ENCODE measurements around the gene ADARB2. TPM values are rescaled to one million over a fixed set of nuclear protein-coding genes. Genes with fewer than 3 reads are reported as not detected.

ADARB2 gene
- total and polyA plus RNA-seq, 8 donors: 0.41 to 0.92 (median 0.76) TPM

- no peaks in the 10 kb centered on the region for H3K36me3 ChIP-seq
- H3K4me3 ChIP-seq: no peak overlapping the region
- no peaks in the 10 kb centered on the region for H3K27me3 ChIP-seq
- TF ChIP-seq, protein P1, sequence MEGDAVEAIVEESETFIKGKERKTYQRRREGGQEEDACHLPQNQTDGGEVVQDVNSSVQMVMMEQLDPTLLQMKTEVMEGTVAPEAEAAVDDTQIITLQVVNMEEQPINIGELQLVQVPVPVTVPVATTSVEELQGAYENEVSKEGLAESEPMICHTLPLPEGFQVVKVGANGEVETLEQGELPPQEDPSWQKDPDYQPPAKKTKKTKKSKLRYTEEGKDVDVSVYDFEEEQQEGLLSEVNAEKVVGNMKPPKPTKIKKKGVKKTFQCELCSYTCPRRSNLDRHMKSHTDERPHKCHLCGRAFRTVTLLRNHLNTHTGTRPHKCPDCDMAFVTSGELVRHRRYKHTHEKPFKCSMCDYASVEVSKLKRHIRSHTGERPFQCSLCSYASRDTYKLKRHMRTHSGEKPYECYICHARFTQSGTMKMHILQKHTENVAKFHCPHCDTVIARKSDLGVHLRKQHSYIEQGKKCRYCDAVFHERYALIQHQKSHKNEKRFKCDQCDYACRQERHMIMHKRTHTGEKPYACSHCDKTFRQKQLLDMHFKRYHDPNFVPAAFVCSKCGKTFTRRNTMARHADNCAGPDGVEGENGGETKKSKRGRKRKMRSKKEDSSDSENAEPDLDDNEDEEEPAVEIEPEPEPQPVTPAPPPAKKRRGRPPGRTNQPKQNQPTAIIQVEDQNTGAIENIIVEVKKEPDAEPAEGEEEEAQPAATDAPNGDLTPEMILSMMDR (IDR thresholded peaks at IDR 0.05): no peak
- DNase-seq (no peak), ATAC-seq (no peak)
- H3K9me3 ChIP-seq: no peaks in the 10 kb centered on the region
- H3K27ac ChIP-seq: no peak overlapping the region
- intact Hi-C loops (cut with DNase I): no loop called here
- no peaks in the 10 kb centered on the region for H3K4me1 ChIP-seq
Measured at GRCh38 chr10:1489801-1490200, 247.5 kb downstream of the ADARB2 start.

DNA sequence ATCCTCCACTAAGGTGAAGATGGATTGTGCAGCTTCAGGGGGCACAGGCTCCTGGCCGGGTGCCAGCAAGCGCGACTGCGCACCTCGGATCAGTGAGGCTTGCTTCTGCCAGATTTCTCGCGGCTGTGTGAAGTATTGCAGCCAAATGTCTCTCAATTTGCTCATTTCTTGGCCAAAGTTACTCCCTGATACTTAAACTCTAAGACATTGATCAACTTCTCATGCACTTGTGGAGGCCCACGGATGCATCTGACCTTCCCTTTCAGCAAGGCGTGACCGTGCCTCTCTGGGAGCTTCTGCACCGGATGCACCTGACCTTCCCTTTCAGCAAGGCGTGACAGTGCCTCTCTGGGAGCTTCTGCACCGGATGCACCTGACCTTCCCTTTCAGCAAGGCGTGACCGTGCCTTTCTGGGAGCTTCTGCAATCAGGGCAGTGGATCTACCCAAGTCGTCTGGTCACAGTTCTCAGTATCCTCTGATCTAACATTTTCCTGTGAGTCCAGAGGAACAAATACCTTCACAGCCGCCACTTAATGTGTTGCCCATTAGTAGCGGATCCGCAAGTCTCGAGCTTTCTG lies 248.3 kb downstream of the ADARB2 start:
- Histone ChIP-seq H3K27me3 (no peaks in the 10 kb centered on the region), H3K9me3 (no peaks in the 10 kb centered on the region), H3K36me3 (no peaks in the 10 kb centered on the region), H3K4me3 (no peak overlapping the region), H3K27ac (no peak overlapping the region), H3K4me1 (no peaks in the 10 kb centered on the region)
- intact Hi-C loops (cut with DNase I): no loop called here
- ATAC-seq (no peak), DNase-seq (no peak)
- TF ChIP-seq, protein P1 (IDR thresholded peaks at IDR 0.05): no peak

DNA sequence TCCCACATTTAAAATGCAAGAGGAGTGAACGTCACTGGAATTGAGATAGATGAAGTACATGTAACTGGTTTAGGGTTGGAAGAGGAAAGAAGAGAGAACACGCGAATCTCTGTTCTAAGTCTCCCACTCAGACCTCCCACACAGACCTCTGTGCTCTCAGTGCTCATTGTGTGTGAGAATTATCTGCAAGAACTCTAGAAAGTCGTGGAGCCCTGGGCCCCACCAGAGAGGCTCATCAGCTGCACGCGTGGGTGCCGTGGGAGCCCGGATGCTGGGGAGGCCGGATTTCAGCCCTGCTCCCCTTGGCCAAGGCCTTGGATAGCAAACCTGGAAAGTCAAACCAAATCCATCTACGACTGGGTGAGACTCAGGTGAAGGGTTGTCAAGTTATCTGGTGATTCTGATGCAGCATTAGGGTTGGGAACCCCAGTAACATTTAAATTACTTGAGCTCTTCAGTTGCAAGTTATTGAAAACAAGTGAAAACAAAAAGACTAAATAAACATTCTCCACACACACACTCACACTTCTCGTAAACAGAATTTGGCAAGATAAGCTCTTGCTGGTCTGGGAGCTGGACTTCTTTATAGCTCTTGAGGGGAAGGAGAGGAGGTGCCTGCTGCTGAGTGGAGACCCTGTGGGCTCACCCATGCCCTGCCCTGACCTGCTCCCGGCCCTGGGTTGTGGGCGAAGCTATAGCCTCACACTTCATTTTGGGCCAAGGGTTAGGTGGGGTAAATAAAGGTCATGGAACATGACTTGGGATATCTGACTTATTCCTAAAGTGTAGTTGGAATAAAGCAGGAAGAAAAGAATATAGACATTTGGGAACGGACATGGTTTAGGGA lies 250.3 kb downstream of the ADARB2 start:
- no peaks in the 10 kb centered on the region for H3K4me1 ChIP-seq
- no peaks in the 10 kb centered on the region for H3K36me3 ChIP-seq
- no peak overlapping the region for H3K4me3 ChIP-seq
- ATAC-seq: no peak
- H3K27me3 ChIP-seq: no peaks in the 10 kb centered on the region
- H3K9me3 ChIP-seq: no peaks in the 10 kb centered on the region
- TF ChIP-seq, protein P1 (IDR thresholded peaks at IDR 0.05): no peak
- no peak overlapping the region for H3K27ac ChIP-seq
- intact Hi-C loops (cut with DNase I): no loop called here
- DNase-seq: peak in 2 of 4 donors; percentile 13 to 54

- no peak for ATAC-seq
- intact Hi-C loops (cut with DNase I): no loop called here
- Histone ChIP-seq H3K27me3 (no peaks in the 10 kb centered on the region), H3K4me1 (no peaks in the 10 kb centered on the region), H3K9me3 (no peaks in the 10 kb centered on the region), H3K4me3 (no peak overlapping the region), H3K36me3 (no peaks in the 10 kb centered on the region), H3K27ac (no peak overlapping the region)
- peak in 1 of 4 donors; percentile 53 for DNase-seq
- TF ChIP-seq, protein P1 (IDR thresholded peaks at IDR 0.05): no peak
Measured at GRCh38 chr10:1485357-1485756, 252.0 kb downstream of the ADARB2 start.

DNA sequence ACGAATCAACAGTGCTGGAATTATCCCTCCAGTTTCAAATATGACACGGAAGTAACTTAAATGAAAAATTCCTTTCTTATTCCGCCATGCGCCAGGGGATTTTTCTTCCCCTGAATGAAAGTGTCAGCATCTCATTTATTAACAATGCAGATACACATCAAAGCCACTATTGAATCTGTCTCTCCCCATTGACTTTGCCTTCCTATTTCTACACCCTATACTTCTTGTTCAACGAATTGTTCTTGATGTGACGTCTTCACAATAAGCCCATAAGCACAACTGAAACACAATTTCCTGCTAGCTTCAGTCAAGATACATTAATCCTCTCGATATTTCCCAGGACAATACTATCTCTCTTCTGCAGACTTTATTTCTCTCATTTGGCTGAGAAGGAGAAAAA lies 253.5 kb downstream of the ADARB2 start:
- ATAC-seq: no peak
- Histone ChIP-seq H3K9me3 (no peaks in the 10 kb centered on the region), H3K27me3 (no peaks in the 10 kb centered on the region), H3K36me3 (no peaks in the 10 kb centered on the region), H3K27ac (no peak overlapping the region), H3K4me1 (no peaks in the 10 kb centered on the region), H3K4me3 (no peak overlapping the region)
- no peak for DNase-seq
- intact Hi-C loops (cut with DNase I): no loop called here
- TF ChIP-seq, protein P1 (IDR thresholded peaks at IDR 0.05): no peak
